OCI-LY7 (cell line): ENCODE data around the gene CPEB4. TPM values are rescaled to one million over a fixed set of nuclear protein-coding genes. Genes with fewer than 3 reads are reported as not detected.
A peak's percentile ranks its signal among the peaks of the same experiment; 100 is the strongest.

Experiments
- BruUV-seq: library from RNA; stranded (reverse); fragments of 400-500 nt; replicated peaks from 2 replicates; lab custom pipeline; 2021; lab: Mats Ljungman, UMichigan
- CTCF ChIA-PET: fragments of 300-600 bp; sonication (Branson Sonifier 250); formaldehyde crosslinking; loops from one replicate; lab custom pipeline; 2022; ENCODE audit warnings: antibody characterized with exemption; ENCODE audit not compliant: unreplicated experiment; lab: Charles Lee
- POLR2A ChIA-PET: fragments of 300-600 bp; sonication (Branson Sonifier 250); formaldehyde crosslinking; loops from one replicate; lab custom pipeline; 2022; ENCODE audit warnings: antibody characterized with exemption; lab: Charles Lee
- DNase-seq: peaks from one replicate; pipeline ENCODE4 v3.0.0-alpha.2; 2015; ENCODE audit warnings: low spot score
- H2AFZ ChIP-seq: fragments of 200-600 bp; sonication (generic), shearing (Covaris generic); 2 replicates; pipeline ENCODE4 v1.6.1; 2014; ENCODE audit warnings: mild to moderate bottlenecking, antibody characterized with exemption, low read length, moderate library complexity
- H3K27ac ChIP-seq: fragments of 200-600 bp; sonication (generic); 2 replicates; pipeline ENCODE4 v1.5.1; 2014; ENCODE audit warnings: mixed run types, low read depth, mild to moderate bottlenecking, moderate library complexity, low read length, inconsistent platforms; ENCODE audit not compliant: poor library complexity, severe bottlenecking
- H3K36me3 ChIP-seq: fragments of 200-600 bp; sonication (generic); 2 replicates; pipeline ENCODE4 v1.6.1; 2014; ENCODE audit warnings: mild to moderate bottlenecking, antibody characterized with exemption, low read length, moderate library complexity, mixed read lengths; ENCODE audit not compliant: insufficient read depth
- H3K4me1 ChIP-seq: fragments of 200-600 bp; sonication (generic); 2 replicates; pipeline ENCODE4 v1.5.1; 2014; ENCODE audit warnings: mild to moderate bottlenecking, low read length; ENCODE audit not compliant: insufficient read depth, poor library complexity, severe bottlenecking
- H3K4me2 ChIP-seq: fragments of 200-600 bp; sonication (generic); 2 replicates; pipeline ENCODE4 v1.6.1; 2014; ENCODE audit warnings: mild to moderate bottlenecking, low read length
- H3K4me3 ChIP-seq: fragments of 200-600 bp; sonication (generic); 2 replicates; pipeline ENCODE4 v1.5.1; 2014; ENCODE audit warnings: mild to moderate bottlenecking, low read depth, low read length; ENCODE audit not compliant: poor library complexity, severe bottlenecking
- H3K79me2 ChIP-seq: fragments of 200-600 bp; sonication (generic); 2 replicates; pipeline ENCODE4 v1.6.1; 2016; ENCODE audit warnings: low read depth, mild to moderate bottlenecking, low read length, moderate library complexity, mixed read lengths; ENCODE audit not compliant: insufficient read depth
- H3K9me2 ChIP-seq: fragments of 200-600 bp; sonication (generic); 2 replicates; pipeline ENCODE4 v1.6.1; 2016; ENCODE audit warnings: mild to moderate bottlenecking, low read length, mixed read lengths; ENCODE audit not compliant: insufficient read depth
- H3K9me3 ChIP-seq: fragments of 200-600 bp; sonication (generic); 2 replicates; pipeline ENCODE4 v1.6.1; 2014; ENCODE audit warnings: mild to moderate bottlenecking, mixed run types, low read length, mixed read lengths
- H4K20me1 ChIP-seq: fragments of 200-600 bp; sonication (generic); 2 replicates; pipeline ENCODE4 v1.6.1; 2014; ENCODE audit warnings: mild to moderate bottlenecking, antibody characterized with exemption, low read length, moderate library complexity, mixed read lengths; ENCODE audit not compliant: insufficient read depth
- EZH2phosphoT487 ChIP-seq: fragments of 200-600 bp; sonication (generic); IDR thresholded peaks from 2 replicates; pipeline ENCODE4 v1.6.1; 2018; ENCODE audit warnings: low read depth, borderline replicate concordance, mild to moderate bottlenecking, mixed run types, antibody characterized with exemption, low read length, moderate library complexity, mixed read lengths
- intact Hi-C: fragments of 100-400 bp; cut with micrococcal nuclease; formaldehyde crosslinking; loops from one replicate; pipeline ENCODE4 v1.10.0; 2022; ENCODE audit not compliant: unreplicated experiment
- total RNA-seq, 2 experiments: library from RNA; depleted of rRNA in 1 of 2; stranded (reverse); fragments of >200 nt in 1 of 2; shearing (Covaris generic) in 1 of 2; gene quantifications; 2 replicates each; pipeline ENCODE4 v1.2.3, GENCODE V29; 2014 to 2022
- TF ChIP-seq, protein P1 (sequence below): fragments of 200-600 bp; sonication (generic); conservative IDR thresholded peaks from 2 replicates; pipeline ENCODE4 v1.5.1; 2014; ENCODE audit warnings: mild to moderate bottlenecking, antibody characterized with exemption, low read length, moderate library complexity, mixed read lengths

Gene CPEB4
- total RNA-seq, 2 experiments from 2014 or later = 12.6 to 31.8 TPM

DNA sequence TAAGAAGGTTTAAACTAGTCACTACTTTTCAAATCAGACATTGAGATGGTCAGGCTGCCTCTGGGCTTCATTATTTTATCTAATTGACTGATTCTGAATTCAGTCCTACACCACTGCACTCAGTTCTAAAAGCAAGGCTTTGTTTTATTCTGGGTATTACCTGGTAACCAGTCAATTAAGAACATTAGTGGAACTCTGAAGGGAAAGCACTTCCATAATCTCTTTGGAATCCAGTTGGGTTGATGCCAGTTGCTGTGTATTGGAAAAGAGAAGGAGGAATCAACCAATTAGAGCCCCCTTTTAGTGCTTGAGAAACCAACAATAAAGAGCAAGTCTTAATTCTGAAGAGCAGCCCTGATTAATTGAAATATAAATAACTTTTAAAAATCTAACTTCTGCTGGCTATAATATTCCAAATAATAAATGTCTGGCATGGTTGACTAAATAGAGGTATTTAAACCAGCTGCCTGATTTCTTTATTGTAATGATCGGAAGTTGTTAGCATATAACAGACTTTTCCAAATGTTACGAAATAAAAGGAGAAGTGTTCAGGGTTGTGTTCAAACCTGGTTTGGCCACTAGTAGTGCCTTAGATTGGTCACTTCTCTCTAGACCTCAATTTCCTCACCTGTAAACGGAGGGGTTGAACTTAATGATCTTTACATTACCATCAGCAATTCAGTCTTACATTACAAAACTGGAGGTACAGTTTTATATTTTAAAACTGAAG lies 32.0 kb downstream of the CPEB4 start:
- no peak overlapping the region for H3K4me3 ChIP-seq
- H3K36me3 ChIP-seq = peaks cover 30% of the 10 kb centered on the region
- H3K9me2 ChIP-seq = no peaks in the 10 kb centered on the region
- H3K9me3 ChIP-seq = no peaks in the 10 kb centered on the region
- ChIA-PET POLR2A (interaction anchor here (8.4 kb wide), 1 partner anchor 17 kb away, joined by 114 read pairs; no protein-coding TSS in a partner anchor), CTCF (no interaction called here)
- no peak overlapping the region for H2AFZ ChIP-seq
- H3K79me2 ChIP-seq = peaks cover 90% of the 10 kb centered on the region
- no peak for DNase-seq
- no peak overlapping the region for H3K27ac ChIP-seq
- H4K20me1 ChIP-seq = no peaks in the 10 kb centered on the region
- H3K4me2 ChIP-seq = peak overlapping the region; percentile 91
- no TSS peak for BruUV-seq
- intact Hi-C loops = no loop called here
- TF ChIP-seq EZH2phosphoT487 = no peak
- TF ChIP-seq, protein P1, sequence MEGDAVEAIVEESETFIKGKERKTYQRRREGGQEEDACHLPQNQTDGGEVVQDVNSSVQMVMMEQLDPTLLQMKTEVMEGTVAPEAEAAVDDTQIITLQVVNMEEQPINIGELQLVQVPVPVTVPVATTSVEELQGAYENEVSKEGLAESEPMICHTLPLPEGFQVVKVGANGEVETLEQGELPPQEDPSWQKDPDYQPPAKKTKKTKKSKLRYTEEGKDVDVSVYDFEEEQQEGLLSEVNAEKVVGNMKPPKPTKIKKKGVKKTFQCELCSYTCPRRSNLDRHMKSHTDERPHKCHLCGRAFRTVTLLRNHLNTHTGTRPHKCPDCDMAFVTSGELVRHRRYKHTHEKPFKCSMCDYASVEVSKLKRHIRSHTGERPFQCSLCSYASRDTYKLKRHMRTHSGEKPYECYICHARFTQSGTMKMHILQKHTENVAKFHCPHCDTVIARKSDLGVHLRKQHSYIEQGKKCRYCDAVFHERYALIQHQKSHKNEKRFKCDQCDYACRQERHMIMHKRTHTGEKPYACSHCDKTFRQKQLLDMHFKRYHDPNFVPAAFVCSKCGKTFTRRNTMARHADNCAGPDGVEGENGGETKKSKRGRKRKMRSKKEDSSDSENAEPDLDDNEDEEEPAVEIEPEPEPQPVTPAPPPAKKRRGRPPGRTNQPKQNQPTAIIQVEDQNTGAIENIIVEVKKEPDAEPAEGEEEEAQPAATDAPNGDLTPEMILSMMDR = peak; percentile 33; the same call in 1 of the 2 replicates
- H3K4me1 ChIP-seq = peaks cover 91% of the 10 kb centered on the region

DNA sequence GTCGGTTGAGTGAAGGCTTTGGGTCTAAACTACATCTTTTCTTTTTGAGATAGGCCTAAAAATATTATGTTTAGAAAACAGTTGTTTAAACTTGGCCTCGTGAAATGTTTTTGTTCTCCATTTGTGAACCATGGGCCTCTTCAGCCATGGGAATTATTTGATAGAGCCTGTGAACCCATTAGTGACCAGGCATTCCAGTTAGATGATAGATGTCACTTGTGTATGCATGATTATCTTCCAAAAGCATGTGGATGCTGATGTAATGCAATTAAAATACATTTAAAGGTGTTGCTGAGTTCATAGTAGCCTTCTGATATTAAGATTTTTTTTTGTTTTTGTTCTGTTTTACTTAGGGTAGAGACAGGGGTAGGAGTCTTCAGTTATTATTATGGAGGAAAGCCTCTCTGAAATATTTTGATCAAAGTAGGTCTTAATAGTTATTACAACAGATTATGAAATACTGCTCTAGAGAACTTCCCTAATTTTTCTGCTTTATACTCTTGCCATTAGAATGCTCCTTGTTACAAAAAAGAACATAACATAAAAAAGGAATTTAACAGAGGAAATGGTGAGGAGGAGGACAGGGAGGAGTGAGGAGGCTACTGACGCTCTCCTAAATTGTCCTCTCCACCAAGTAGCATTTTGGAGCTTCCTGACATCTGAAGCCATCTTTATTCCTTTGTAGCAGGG lies 32.9 kb downstream of the CPEB4 start:
- CTCF ChIA-PET = interaction anchor here (0.6 to 1.4 kb wide), 2 partner anchors 85 to 134 kb away, joined by 4 to 5 read pairs; no protein-coding TSS in a partner anchor
- no peak overlapping the region for H2AFZ ChIP-seq
- no peak for DNase-seq
- peaks cover 34% of the 10 kb centered on the region for H3K36me3 ChIP-seq
- no peak overlapping the region for H3K4me3 ChIP-seq
- H3K9me3 ChIP-seq = no peaks in the 10 kb centered on the region
- TF ChIP-seq EZH2phosphoT487 = no peak
- TF ChIP-seq, protein P1 = no peak; the same call in 1 of the 2 replicates
- POLR2A ChIA-PET = interaction anchor here (1.1 kb wide), 1 partner anchor 11 kb away, joined by 6 read pairs; no protein-coding TSS in a partner anchor
- peaks cover 91% of the 10 kb centered on the region for H3K4me1 ChIP-seq
- peaks cover 89% of the 10 kb centered on the region for H3K79me2 ChIP-seq
- no peak overlapping the region for H3K27ac ChIP-seq
- intact Hi-C loops = no loop called here
- H3K9me2 ChIP-seq = no peaks in the 10 kb centered on the region
- H4K20me1 ChIP-seq = no peaks in the 10 kb centered on the region
- BruUV-seq = no TSS peak
- peak overlapping the region; percentile 10 for H3K4me2 ChIP-seq
